Caco-2 (cell line): ENCODE data around the gene TPK1. TPM values are rescaled to one million over a fixed set of nuclear protein-coding genes. Genes with fewer than 3 reads are reported as not detected.

Experiments
- BruUV-seq: library from RNA; stranded (reverse); fragments of 400-500 nt; replicated peaks from 2 replicates; lab custom pipeline; 2021; lab: Mats Ljungman, UMichigan
- CTCF ChIA-PET: fragments of 300-600 bp; sonication (Branson Sonifier 250); formaldehyde crosslinking; loops from one replicate; lab custom pipeline; 2022; ENCODE audit warnings: antibody characterized with exemption; lab: Charles Lee
- POLR2A ChIA-PET: fragments of 300-600 bp; sonication (Branson Sonifier 250); formaldehyde crosslinking; loops from one replicate; lab custom pipeline; 2022; ENCODE audit warnings: antibody characterized with exemption; lab: Charles Lee
- DNase-seq, 2 experiments: peaks; one replicate each; pipeline versions ENCODE4 v3.0.0 to v3.0.0-alpha.2; 2020 to 2022
- H3K27me3 ChIP-seq: replicated peaks from 2 replicates; pipeline ENCODE4 v1.6.0; 2011; ENCODE audit warnings: low read length; ENCODE audit not compliant: control insufficient read depth, insufficient read depth
- H3K36me3 ChIP-seq: 2 replicates; pipeline ENCODE4 v1.5.1; 2011; ENCODE audit warnings: low read length; ENCODE audit not compliant: control insufficient read depth, insufficient read depth
- H3K4me1 ChIP-seq: fragments of 250-450 bp; sonication (Bioruptor Pico); 2 replicates; pipeline ENCODE4 v1.5.1; 2020; ENCODE audit warnings: mild to moderate bottlenecking
- H3K4me3 ChIP-seq: 2 replicates; pipeline ENCODE4 v1.5.1; 2011; ENCODE audit warnings: low read depth, mild to moderate bottlenecking, control low read depth, low read length
- H3K9me3 ChIP-seq: fragments of 250-450 bp; sonication (Bioruptor Pico); 2 replicates; pipeline ENCODE4 v1.5.1; 2020; ENCODE audit warnings: mild to moderate bottlenecking, moderate library complexity
- H3K27ac Mint-ChIP-seq: one replicate; pipeline ENCODE4 v1.8.0; 2022; ENCODE audit warnings: mixed read lengths; ENCODE audit not compliant: unreplicated experiment
- H3K27me3 Mint-ChIP-seq: one replicate; pipeline ENCODE4 v1.8.0; 2022; ENCODE audit warnings: mixed read lengths; ENCODE audit not compliant: insufficient read depth, unreplicated experiment
- H3K36me3 Mint-ChIP-seq: one replicate; pipeline ENCODE4 v1.8.0; 2022; ENCODE audit warnings: mild to moderate bottlenecking, mixed read lengths; ENCODE audit not compliant: insufficient read depth, unreplicated experiment
- H3K4me1 Mint-ChIP-seq: one replicate; pipeline ENCODE4 v1.8.0; 2022; ENCODE audit warnings: low read depth, mixed read lengths; ENCODE audit not compliant: unreplicated experiment
- H3K4me3 Mint-ChIP-seq: one replicate; pipeline ENCODE4 v1.8.0; 2022; ENCODE audit warnings: mild to moderate bottlenecking, moderate library complexity, mixed read lengths; ENCODE audit not compliant: unreplicated experiment
- H3K9me3 Mint-ChIP-seq: one replicate; pipeline ENCODE4 v1.8.0; 2022; ENCODE audit warnings: mixed read lengths; ENCODE audit not compliant: unreplicated experiment
- CTCF ChIP-seq, 2 experiments: fragments of 200-600 bp in 1 of 2; IDR thresholded peaks; 1 replicate in 1 of 2; 2 replicates in 1 of 2; pipeline versions ENCODE4 v1.5.1 to v1.8.0; 2011 to 2022; ENCODE audit warnings: antibody characterized with exemption in 1 of 2, control low read depth in 1 of 2, inconsistent platforms in 1 of 2, low read depth in 1 of 2, low read length in 1 of 2, mild to moderate bottlenecking in 1 of 2, moderate library complexity in 1 of 2; ENCODE audit not compliant: insufficient read depth in 1 of 2, severe bottlenecking in 1 of 2, unreplicated experiment in 1 of 2
- intact Hi-C: fragments of 100-400 bp; cut with micrococcal nuclease; formaldehyde crosslinking; loops from one replicate; pipeline ENCODE4 v1.10.0; 2022; ENCODE audit not compliant: unreplicated experiment
- total RNA-seq: library from RNA; stranded (reverse); gene quantifications from 2 replicates; pipeline ENCODE4 v1.2.3, GENCODE V29; 2022

The TPK1 gene
- total RNA-seq, 1 experiment from 2014 or later = 86.6 TPM

- no peak for DNase-seq
- Histone ChIP-seq H3K4me1 (no peaks in the 10 kb centered on the region), H3K9me3 (no peaks in the 10 kb centered on the region), H3K36me3 (no peaks in the 10 kb centered on the region), H3K4me3 (no peak overlapping the region), H3K27me3 (no peaks in the 10 kb centered on the region)
- Mint-ChIP-seq H3K27ac (no peak overlapping the region), H3K36me3 (peaks cover 8% of the 10 kb centered on the region), H3K4me3 (no peak overlapping the region), H3K4me1 (no peaks in the 10 kb centered on the region), H3K9me3 (no peaks in the 10 kb centered on the region), H3K27me3 (no peaks in the 10 kb centered on the region)
- no peak for TF ChIP-seq CTCF (IDR thresholded peaks at IDR 0.05; ENCODE audit: insufficient read depth in 1 of 2, low read depth in 1 of 2, low read length in 1 of 2, severe bottlenecking in 1 of 2, unreplicated experiment in 1 of 2)
- POLR2A ChIA-PET = no interaction called here
- intact Hi-C loops = loop anchor here (10.0 kb wide), 1 partner anchor 338 kb away; no protein-coding TSS in a partner anchor
- CTCF ChIA-PET = no interaction called here
- no TSS peak for BruUV-seq
These were observed 159.4 kb downstream of the TPK1 start for GRCh38 chr7:144676492-144676891.

- Histone ChIP-seq H3K36me3 (no peaks in the 10 kb centered on the region), H3K9me3 (no peaks in the 10 kb centered on the region), H3K4me3 (no peak overlapping the region), H3K4me1 (no peaks in the 10 kb centered on the region), H3K27me3 (no peaks in the 10 kb centered on the region)
- intact Hi-C loops = loop anchor here (5.0 to 10.0 kb wide), 2 partner anchors 178 to 340 kb away; no protein-coding TSS in a partner anchor
- Mint-ChIP-seq H3K36me3 (peaks cover 6% of the 10 kb centered on the region), H3K27me3 (no peaks in the 10 kb centered on the region), H3K9me3 (no peaks in the 10 kb centered on the region), H3K4me3 (no peak overlapping the region), H3K4me1 (peaks cover 4% of the 10 kb centered on the region), H3K27ac (no peak overlapping the region)
- no peak for DNase-seq
- ChIA-PET POLR2A (no interaction called here), CTCF (no interaction called here)
- no TSS peak for BruUV-seq
- TF ChIP-seq CTCF (IDR thresholded peaks at IDR 0.05; ENCODE audit: insufficient read depth in 1 of 2, low read depth in 1 of 2, low read length in 1 of 2, severe bottlenecking in 1 of 2, unreplicated experiment in 1 of 2) = no peak
These were observed 161.3 kb downstream of the TPK1 start for GRCh38 chr7:144674550-144674949.

DNA sequence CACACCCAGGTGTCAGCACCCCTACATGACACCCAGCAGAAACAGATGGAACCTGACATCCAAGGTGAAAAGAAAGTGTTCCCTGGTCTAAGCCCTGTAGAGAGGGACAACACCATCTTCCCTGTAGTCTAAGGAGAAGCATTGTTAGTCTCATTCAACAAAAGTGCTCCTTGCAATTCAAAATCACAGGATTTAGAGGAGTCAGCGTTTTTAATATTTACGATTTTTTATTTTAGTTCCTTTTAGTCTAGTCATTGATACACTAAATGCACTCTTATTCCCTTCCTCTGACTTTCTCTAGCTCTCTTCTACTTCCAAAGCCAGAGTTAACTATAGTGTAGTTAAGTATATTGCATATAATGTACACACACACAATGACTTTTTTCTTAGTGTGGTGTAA lies 163.0 kb downstream of the TPK1 start:
- H3K36me3 ChIP-seq = no peaks in the 10 kb centered on the region
- TF ChIP-seq CTCF (IDR thresholded peaks at IDR 0.05; ENCODE audit: insufficient read depth in 1 of 2, low read depth in 1 of 2, low read length in 1 of 2, severe bottlenecking in 1 of 2, unreplicated experiment in 1 of 2) = no peak
- CTCF ChIA-PET = no interaction called here
- H3K9me3 Mint-ChIP-seq = no peaks in the 10 kb centered on the region
- H3K36me3 Mint-ChIP-seq = no peaks in the 10 kb centered on the region
- H3K27ac Mint-ChIP-seq = no peak overlapping the region
- no peaks in the 10 kb centered on the region for H3K27me3 Mint-ChIP-seq
- intact Hi-C loops = loop anchor here (5.0 to 10.0 kb wide), 2 partner anchors 179 to 342 kb away; no protein-coding TSS in a partner anchor
- no peak for DNase-seq
- H3K27me3 ChIP-seq = no peaks in the 10 kb centered on the region
- H3K4me3 Mint-ChIP-seq = no peak overlapping the region
- H3K4me3 ChIP-seq = no peak overlapping the region
- H3K9me3 ChIP-seq = no peaks in the 10 kb centered on the region
- BruUV-seq = no TSS peak
- POLR2A ChIA-PET = no interaction called here
- H3K4me1 Mint-ChIP-seq = peaks cover 4% of the 10 kb centered on the region
- H3K4me1 ChIP-seq = no peaks in the 10 kb centered on the region
